ENCODE data around the gene TRRAP.
"Not testable (repeated sequence)": the region's sequence is repeated elsewhere in the genome, so short reads cannot be mapped to it uniquely, and the experiment has no call there.

Gene TRRAP

DNA sequence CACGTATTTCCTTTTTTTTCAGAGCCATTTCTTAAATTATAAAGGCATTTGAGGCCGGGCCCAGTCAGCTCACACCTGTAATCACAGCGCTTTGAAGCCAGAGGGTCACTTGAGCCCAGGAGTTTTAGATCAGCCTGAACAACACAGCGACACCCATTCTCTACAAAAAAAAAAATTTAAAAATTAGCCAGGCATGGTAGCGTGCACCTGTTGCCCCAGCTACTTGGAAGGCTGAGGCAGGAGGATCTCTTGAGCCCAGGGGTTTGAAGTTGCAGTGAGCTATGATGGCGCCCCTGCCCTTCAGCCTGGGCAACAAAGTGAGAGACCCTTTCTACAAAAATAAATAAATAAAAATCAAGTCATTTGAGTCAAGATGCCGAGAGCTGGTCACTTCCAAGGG, 11.6 kb upstream of the TRRAP start:
- no peak for DNase-seq

DNA sequence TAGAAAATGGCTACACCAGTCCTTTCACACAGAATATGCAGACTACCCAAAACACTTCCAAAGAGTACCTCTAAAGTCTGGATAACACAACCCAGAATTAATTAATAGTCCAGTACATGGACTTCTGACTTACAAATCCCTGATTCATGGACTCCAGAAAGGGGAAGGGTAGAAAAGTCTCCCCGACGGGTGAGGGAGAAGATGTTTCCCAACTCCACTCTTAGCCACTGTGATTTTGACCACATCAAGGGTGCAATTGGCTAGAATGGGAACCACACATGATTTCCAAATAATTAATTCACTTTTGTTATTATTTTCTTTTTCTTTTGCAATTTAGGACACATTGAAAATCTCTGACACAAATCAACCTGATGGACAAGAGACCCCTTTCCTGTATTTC, 9.9 kb upstream of the TRRAP start:
- DNase-seq = no peak

DNA sequence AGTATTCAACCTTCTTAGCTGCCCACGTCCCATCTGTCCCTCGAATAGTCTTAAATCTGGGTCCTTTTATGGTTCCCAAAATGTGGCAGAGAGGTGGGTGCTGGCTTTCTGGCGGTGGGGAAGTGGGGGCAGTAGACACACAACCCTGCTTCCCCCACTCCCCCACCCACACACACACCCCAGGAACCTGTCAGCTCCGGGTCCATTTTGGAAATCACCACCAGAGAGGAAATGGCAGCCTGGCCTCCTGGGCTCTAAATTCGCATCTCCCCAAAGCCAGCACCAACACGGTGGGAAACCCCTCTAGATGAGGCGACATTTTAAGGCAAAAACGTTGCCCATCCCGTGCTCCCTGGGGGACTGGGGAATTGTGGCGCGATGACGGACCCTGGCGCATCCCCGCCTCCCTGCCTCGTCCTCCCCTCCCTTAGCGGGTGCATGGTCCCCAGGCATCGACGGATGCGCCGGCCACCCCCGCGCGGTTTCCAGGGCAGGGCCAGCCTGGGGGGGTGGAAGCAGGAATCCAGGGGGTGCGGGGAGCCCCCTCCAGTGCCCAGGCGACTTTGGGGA, 9.2 kb upstream of the TRRAP start:
- no peak for DNase-seq

DNA sequence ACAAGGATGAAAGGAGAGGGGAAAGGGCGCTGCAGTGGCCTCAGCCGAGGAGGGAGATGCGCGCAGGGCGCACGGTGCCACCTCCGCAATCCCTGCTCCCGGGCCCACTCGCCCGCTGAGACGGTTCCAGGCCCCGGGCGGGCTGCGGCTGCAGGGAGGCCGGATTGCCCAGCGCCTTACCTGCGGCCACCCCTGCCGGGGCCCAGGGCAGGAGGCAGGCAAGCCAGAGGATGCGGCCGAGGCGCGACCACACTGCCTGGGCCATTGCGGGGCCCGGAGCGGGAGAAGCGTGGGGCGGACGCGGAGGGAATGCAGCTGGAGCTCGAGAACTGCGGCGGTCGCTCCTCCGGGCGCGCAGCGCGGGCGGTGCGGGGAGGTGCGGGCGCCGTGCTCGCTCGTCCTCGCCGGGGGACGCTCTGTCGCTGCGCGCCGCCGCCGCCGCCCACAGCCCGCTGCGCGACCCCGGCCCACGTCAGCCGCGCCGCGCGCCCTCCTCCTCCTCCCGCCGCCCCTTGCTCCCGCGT, 8.7 kb upstream of the TRRAP start, which contains the start of gene TMEM130:
Gene TMEM130 (minus strand): TSS at position 418 of the 524 bp plus-strand sequence. CDS start 153 bp downstream, at position 265.
- no peak for DNase-seq

DNA sequence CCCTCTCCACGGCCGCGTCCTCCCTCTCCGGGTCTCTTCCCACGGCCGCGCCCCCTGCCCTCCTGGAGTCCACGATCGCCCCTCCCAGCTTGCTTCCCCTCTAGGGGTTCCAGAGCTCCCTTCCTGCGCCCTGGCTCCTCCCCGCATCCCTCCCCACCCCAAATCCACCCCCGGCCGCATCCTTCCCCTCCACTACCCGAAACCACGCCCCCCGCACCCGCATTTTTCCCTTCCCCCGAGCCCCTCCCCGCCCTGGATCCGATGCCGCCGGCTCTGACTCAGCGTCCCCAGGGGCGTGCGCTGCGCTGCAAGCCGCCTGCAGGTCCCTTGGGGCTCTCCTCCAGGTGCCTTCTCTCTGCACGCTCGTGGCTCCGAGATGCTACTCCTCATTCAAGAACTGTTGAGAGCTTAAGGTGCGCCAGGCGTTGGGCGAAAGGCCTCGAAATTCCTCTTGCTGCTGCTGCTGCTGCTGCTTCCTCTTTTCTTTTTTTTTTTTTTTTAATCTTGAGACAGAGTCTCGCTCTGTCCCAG, 8.1 kb upstream of the TRRAP start:
- DNase-seq = peak; percentile 76

DNA sequence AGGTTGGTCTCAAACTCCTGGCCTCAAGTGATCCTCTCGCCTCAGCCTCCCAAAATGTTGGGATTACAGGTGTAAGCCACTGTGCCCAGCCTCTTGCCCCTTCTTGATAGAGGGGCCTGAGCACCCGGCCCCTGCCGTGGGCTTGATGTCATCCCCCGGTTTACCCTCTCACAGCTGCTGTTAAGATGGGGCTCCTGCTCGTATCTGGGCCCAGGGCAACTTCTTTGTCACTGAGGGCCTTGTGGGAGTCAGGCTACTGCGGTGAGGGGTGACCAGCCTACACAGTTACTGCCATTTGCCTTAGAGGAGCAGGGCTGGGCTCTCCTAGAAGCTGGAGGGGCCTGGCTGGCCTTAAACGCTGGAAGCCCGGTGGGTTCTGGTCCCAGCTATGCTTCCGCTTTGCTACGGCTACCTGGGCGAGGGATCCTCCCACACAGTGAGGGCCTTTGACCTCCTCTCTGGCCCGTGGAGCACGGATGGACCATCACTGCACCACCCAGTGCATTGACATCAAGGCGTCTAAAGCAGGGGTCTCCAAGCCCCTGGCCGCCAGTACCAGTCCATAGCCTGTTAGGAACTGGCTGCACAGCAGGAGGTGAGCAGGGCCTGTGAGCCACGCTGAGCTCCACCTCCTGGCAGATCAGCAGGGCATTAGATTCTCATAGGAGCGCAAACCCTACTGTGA, 7.4 kb upstream of the TRRAP start:
- DNase-seq = no peak

DNA sequence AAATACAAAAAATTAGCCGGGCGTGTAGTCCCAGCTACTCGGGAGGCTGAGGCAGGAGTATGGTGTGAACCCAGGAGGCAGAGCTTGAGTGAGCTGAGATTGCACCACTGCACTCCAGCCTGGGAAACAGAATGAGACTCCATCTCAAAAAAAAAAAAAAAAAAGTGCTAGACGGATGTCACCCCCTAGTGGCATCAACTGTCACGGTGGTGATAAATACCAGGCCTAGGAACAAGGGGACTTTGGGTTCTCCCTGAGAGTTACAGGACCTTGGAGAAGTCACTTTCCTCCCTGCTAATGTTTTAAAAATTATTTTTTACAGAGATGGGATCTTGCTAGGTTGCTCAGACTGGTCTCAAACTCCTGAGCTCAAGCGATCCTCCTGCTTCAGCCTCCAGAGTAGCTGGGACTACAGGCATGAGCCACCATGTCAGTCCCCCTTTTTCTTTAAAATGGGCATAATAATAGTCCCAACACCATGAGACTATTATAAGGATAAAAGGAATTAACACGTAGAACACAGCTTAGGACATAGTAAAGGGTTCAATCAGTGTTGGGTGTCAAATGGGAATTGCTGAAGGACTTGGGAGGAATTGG, 5.9 kb upstream of the TRRAP start:
- DNase-seq = peak; percentile 22

DNA sequence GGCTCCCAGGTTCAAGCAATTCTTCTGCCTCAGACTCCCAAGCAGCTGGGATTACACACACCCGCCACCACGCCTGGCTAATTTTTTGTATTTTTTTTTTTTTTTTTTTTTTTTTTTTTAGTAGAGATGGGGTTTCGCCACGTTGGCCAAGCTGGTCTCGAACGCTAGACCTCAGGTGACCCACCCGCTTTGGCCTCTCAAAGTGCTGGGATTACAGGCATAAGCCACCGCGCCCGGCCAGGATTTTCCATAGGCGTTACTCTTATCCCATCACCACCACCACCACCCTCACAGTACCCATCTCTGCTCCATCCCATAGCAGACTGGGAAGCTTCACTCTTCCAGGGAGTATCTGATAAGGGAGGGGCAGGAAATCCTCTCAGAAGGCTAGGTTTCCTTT, 4.7 kb upstream of the TRRAP start:
- not testable (repeated sequence) for DNase-seq

DNA sequence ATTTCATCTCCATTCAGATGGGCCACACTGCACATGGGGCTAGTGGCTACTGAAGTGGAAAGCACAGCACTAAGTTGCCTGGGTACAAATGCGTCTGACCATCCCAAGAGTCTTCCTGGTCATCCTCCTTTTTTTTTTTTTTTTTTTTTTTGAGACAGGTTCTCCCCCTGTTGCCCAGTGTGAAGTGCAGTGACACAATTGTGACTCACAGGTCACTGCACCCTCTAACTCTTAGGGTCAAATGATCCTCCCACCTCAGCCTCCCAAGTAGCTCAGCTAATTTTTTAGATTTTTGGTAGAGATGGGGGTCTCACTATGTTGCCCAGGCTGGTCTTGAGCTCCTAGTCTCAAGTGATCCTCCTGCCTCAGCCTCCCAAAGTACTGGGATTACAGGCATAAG, 3.4 kb upstream of the TRRAP start:
- DNase-seq = no peak

DNA sequence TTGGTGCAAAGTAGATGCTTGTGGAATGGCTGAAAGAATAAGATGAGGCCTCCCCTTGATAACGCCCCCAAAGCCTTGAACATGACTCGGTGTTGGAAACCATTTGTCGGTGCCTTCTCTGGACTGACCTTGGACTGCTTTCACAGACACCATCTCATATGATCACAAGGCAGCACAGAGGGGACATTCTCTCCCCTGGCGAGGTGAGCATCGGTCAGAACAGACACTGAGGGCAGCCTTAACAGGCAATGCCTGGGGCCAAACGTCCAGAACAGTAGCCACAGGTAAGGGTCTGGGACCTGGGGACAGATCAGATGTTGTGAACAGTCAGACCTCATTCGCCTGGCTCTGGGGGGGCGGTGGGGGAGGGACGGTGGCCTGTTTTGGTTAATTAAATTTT, 2.8 kb upstream of the TRRAP start:
- no peak for DNase-seq

DNA sequence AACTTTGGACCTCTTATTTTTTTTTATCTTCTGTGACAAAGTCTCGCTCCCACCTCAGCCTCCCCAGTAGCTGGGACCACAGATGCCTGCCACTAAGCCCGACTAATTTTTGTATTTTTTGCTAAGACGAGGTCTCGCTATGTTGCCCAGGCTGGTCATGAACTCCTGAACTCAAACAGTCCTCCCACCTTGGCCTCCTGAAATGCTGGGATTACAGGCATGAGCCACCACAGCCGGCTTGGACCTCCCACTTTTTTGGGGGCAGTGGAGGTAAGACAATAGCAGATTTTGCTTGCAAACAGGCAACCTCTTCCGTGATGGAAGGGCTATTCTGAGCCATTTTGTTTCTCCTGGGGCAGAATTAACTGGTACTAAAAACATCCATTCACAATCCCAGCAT, 1.2 kb upstream of the TRRAP start:
- DNase-seq = no peak

DNA sequence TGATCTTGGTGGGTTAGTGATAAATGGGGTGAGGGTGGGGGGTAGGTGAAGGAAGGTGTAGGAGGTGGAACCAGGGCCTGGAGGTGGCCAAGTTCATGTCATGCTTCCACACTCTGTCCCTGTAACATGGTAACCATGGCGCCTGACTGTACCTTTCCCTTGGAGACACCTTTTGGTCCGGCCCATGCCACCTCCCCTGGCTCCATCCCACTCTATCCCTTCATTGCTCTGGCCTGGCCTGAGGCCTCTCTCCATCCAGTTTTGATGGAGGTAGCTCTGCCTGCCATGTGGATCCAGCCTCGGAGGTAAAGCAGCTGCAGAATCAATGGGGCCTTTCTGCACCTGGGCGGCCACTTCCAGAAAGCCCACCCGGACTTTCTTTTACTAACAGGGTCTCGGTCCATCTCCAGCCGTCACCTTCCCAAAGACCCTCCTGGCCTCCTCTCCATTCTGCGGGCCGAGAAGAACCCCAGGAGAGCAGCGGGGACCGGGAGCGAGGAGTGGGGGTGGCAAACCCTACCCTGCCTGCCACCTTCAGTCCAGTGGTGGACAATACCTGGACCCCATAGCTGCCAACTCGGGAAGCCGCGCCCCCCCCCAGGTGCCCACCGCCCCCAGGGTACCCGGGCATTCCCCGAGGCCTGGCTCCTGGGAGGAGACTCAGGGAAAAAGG, 504 bp upstream of the TRRAP start:
- DNase-seq = no peak

DNA sequence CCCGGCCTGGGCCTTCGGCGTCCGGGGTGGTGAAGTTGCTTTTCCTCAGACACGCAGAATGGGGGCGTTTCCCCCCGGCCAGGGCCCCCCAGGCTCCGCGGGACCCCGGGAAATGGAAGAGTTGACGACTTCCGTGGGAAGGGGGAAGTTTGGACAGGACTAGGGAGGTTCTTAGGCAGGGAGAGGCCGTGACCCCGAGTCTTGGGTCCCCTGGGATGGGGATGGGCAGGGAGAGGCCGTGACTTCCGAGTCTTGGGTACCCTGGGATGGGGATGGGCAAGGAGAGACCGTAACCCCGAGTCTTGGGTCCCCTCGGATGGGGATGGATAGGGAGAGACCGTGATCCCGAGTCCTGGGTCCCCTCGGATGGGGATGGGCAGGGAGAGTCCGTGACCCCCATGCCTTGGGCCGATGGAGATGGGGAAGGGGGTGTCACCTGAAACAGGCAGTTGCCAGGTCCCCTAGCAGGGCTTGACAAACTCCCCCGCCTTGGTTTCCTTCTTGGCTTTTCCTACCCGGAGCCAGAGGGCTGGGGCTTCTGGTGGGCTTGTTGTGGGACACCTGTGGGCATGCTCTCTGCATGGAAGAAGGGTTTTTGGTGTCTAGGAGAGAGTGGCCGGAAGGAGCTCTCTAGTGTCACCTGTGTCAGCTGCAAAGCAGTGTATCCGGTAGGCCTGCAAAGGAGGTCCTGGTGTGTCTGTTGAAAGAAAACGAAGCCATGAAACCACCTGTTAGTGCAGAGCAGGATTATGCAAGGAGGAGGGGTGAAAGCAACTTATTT, 1.1 kb downstream of the TRRAP start:
- DNase-seq = peak; percentile 68

DNA sequence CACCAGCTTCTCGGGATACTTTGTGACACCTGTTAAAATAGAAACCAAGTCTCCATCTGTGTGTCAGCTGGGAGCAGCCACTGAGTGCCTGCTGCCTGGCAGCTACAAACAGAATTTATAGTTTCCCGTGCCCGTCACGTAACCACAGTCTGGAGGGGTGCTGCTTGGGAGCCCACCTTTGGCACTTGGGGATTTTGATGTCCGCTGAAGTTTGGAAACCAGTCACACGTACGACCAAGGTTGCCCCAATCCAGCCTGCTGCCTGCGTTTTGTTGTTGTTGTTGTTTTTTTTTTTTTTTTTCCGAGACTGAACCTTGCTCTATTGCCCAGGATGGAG, 1.6 kb downstream of the TRRAP start:
- DNase-seq = no peak

DNA sequence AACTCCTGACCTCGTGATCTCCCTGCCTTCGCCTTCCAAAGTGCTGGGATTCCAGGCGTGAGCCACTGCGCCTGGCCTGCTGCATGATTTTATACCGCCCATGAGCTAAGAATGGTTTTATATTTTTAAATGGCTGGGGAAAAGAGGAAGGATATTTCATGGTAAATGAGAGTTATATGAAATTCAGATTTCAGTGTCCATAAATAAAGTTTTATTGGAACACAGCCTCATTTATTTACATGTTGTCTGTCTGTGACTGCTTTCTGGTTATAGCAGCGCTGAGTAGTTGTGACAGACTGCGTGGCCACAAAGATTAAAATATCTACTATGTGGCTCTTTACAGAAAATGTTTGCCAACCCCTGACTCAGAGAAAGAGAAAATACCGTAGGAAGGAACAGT, 2.2 kb downstream of the TRRAP start:
- no peak for DNase-seq

DNA sequence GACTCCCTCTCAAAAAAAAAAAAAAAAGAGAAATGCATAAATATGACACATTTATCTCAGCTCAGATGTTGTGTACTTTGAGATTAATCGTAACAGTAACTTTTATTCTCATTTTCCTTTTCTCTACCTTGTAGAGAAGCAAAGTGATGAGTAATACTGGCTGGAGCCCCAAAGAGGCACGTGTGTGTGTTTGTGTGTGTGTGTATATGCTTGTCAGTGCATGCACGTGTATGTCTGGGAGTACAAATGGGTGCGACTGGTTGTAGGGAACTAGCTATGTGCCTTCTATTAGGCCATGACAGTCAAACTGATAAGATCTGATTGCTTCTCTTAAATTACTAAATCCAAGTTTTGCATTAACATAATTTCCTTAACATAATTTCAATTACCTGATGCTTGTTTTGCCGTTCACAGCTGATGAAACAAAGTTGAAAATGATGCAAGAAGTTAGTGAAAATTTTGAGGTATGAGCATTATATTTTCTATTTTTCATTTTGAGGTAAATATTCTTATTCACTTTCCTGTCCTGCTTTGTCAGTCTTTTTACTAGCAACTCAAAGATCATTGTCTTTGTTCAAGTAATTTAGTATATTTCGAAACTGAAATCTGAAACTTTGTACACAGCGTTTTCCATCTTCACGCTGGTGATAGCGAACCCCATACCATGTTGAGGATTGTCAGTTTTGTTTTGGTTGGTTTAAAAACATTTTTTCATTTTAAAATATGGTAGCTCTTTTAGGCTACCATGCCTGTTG, 3.4 kb downstream of the TRRAP start:
- peak; percentile 26 for DNase-seq

DNA sequence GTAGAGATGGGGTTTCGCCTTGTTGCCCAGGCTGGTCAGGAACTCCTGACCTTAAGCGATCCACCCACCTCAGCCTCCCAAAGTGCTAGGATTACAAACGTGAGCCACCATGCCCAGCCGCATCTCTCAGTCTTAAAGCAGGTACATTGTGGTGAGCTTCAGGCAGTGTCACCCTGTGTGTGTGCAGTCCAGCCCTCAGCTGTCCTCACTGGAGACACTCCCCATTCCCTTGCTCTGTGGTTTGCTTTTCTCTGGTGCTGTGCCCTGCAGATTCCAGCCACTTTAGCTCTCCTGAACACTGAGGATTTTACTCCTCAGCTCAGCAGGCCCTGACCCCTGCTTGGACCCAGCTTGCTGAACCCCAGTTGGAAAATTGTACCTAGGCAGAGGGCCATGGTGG, 6.1 kb downstream of the TRRAP start:
- no peak for DNase-seq

DNA sequence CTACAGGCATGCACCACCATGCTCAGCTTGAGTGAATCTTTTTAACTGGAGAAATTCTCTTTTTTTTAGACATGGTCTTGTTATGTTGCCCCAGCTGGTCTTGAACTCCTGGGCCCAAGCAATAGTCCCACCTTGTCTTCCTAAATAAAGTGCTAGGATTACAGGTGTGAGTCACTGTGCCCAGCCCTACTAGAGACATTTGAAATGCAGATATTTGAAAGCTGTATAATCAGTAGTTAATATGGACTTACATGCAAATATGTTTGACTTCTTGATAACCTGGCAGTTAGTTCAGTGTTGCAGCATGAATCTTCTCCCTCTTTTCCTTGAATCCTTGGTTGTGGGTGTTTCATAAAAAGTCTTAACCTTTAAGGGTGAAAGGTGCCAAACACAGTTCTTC, 8.7 kb downstream of the TRRAP start:
- no peak for DNase-seq

DNA sequence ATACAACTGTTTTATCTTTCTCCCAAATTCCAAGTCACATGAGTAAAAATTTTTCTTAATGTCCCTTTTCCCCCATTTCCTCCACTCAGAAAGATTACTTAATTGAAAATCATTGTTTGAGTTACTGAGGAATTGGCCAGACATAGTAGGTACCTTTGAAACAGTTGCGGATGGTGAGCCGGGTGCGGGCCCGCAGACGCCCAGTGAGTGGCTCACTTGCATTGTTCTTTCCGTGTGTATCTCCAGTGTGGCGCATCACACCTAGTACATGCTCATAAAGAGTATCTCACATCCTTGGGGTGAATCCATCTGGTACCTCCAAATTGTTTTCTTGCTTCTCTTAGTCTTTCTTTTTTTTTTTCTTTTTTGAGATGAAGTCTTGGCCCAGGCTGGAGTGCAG, 14.3 kb downstream of the TRRAP start:
- no peak for DNase-seq

DNA sequence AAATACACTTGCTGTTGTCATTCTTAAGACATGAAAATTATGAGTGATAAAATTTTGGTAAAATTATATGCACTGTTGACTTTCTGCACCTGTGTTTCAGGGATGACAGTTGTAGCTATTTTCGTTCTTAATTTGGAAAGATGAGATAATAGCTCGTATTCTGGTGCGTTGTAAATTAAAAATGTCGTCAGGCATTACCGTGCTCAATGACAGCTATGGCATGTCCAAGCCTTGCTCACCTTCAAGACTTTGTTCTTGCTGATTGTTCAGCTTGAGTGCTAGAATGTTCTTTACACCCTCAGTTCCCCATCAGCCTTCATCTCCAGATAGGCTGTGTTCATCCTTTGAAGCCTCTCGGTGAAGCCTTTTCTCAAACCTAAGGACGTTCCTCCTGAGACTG, 21.5 kb downstream of the TRRAP start:
- no peak for DNase-seq

DNA sequence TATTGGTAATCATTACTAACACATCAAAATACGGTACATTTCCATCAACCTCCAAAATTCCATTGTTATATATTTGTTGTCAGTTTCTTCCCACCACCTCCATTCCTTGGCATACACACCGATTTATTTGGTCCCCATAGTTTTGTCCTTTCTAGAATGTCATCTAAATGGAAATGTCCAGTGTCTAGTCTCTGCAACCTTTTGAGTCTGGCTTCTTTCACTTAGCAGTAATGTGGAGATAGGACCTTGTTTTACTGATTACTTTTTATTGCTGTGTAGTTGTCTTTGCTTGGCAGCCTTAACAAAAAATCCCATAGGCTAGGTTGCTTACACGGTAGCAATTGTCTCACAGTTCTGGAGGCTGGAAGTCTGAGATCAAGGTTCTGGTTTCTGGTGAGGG, 22.5 kb downstream of the TRRAP start:
- no peak for DNase-seq

DNA sequence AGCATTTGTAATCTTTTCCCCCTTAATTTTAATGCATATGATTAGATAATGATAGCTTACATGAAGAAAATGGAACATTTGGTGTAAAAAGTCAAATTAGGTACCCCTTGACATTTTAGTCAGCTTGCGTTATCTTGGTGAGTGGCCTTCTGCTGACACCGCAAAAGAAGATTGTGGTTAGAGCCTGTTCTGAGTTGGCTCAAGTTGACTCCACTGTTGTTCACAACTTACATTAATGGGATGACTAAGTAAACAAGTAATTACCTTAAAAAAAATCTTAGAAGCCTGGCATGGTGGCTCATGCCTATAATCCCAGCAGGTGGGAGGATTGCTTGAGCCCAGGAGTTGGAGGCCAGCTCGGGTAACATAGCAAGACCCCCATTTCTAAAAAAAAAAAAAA, 24.2 kb downstream of the TRRAP start:
- no peak for DNase-seq
